Gastrocnemius medialis (tissue), 4 donors: ENCODE measurements around the gene TBR1.

ENCODE experiments used
- CTCF ChIP-seq, 5 experiments: fragments of 450-650 bp in 3 of 5; fragments of 200-600 bp in 2 of 5; sonication (generic) in 2 of 5; IDR thresholded peaks in 4 of 5; conservative IDR thresholded peaks in 1 of 5; 1 replicate in 4 of 5; 2 replicates in 1 of 5; pipeline ENCODE4 v1.5.1; 2016 to 2019; ENCODE audit warnings: antibody characterized with exemption in 5 of 5, mild to moderate bottlenecking in 3 of 5, moderate library complexity in 3 of 5
- POLR2A ChIP-seq, 2 donors: fragments of 450-650 bp; IDR thresholded peaks; one replicate each; pipeline ENCODE4 v1.6.1; 2017; ENCODE audit warnings: antibody characterized with exemption in 2 of 2, mild to moderate bottlenecking in 2 of 2, moderate library complexity in 2 of 2

GRCh38 chr2:161391737-161392506 is 24.2 kb upstream of the TBR1 start:
- TF ChIP-seq CTCF (IDR thresholded peaks at IDR 0.05 in 4 of 5, conservative IDR thresholded peaks at IDR 0.05 in 1 of 5) (no peak), POLR2A (IDR thresholded peaks at IDR 0.05) (no peak)
